NCI-H345 (cell line): ENCODE data around the gene CACNG1.

Experiments used
- DNase-seq: peaks from one replicate; lab custom pipeline; 2025; lab: John Stamatoyannopoulos, UW

Gene CACNG1

GRCh38 chr17:67044016-67044772 lies at the start of gene CACNG1:
CACNG1 (plus strand) TSS chr17:67044554; CDS start chr17:67044661, 107 bp downstream.
- DNase-seq = no peak

DNA sequence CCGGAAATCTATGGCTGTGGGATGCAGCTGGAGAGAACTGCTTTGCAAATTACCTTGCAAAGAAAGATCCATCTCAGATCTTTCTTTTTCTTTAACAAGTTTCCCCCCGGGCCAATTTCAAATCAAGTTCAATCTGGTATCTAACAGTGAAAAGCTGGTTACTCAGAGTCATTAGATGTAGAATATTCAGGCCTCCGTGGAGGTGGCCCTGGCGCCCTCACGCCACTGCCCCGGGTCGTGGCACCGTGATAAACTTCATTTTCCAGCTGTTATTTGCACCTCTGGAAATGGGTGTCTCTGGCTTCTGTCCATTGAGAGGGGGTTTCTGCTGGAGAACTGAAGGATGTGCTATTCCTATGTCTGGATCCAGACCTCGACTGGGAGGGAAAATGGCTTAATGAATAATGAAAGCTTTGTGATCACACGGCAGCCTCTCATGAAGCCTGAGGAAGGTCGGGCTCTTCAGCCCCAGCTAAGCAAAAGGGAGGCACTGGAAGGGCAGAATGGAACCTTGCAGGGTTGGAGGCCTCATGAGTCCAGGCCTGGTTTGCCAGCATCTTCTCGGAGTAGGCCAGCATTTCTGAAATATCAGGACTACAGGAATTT lies 49.3 kb upstream of the CACNG1 start:
- DNase-seq = no peak

DNA sequence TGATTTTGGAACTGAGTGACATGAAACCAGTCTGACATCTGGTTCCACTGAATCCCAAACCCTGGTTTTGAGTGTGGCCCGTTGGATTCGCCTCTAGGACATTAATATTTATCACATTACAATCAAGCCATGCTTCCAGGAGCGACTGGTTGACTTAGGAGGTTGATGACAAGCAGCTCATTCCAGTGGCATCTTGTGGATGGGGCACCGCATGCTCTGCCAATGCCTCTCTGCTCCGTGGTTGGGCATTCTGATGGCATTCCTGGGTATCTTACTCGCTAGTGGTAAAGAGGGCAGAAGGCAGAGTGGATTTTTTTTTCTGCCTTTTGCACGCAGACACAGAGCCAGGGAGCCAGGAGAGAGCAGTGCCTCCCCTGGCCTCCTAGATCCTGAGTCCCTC lies 48.4 kb upstream of the CACNG1 start:
- no peak for DNase-seq

GRCh38 chr17:66996926-66997325 lies 47.4 kb upstream of the CACNG1 start:
- no peak for DNase-seq

DNA sequence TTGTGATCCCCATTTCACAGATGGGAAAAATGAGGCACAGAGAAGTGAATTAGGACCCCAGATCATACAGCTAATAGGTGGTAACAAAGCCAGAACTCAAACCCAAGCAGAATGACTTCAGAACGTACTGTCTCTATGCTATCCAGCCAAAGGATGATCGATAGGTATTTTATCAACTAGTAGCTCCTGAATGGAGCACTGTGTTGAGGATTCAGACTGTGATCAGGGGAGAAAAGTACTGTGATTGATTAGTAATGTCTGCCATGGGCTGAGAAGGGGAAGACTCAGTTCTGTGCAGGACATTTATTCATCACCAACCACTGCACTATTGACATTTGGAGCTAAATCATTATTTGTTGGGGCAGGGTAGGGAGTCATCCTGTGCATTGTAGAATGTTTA lies 41.1 kb upstream of the CACNG1 start:
- no peak for DNase-seq

GRCh38 chr17:67004181-67004580 lies 40.2 kb upstream of the CACNG1 start:
- no peak for DNase-seq

DNA sequence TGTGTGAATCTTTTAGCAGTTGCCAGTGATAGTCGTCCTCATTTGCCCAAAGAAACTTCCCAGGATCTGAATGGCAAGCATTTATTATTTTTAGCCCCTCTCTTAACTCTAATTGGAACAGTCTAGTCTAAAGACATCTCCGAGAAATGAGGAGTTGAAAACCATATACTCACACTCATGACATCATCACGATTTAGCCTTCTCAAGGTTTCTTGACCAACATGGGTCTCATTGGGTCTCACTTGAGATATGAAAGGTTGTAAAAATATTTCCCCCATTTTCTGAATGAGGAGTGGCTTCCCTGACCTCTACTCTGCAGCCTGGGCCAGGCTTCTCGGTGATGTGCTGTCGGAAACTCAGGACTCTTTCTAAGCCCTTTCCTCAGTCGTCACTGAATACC lies 37.1 kb upstream of the CACNG1 start:
- no peak for DNase-seq

DNA sequence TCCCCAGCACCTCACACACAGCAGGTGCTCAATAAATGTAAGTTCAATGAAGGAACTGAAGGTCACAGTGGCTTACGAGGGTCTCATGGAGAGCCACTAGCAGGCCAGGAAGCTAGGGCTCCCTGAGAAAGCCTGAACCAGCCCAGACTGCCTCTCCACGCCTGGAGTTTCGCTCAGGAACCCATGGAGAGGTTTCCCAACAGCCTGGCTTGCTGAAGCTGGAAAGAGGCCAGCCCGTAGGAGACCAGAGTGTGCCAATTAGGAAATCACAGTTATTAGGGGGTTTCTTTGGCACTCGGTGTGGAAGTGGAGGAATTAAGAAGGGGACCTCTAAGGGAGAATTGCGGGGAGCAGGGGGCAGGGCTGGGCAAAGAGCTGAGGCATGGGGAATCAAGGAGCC lies 36.3 kb upstream of the CACNG1 start:
- DNase-seq = no peak

DNA sequence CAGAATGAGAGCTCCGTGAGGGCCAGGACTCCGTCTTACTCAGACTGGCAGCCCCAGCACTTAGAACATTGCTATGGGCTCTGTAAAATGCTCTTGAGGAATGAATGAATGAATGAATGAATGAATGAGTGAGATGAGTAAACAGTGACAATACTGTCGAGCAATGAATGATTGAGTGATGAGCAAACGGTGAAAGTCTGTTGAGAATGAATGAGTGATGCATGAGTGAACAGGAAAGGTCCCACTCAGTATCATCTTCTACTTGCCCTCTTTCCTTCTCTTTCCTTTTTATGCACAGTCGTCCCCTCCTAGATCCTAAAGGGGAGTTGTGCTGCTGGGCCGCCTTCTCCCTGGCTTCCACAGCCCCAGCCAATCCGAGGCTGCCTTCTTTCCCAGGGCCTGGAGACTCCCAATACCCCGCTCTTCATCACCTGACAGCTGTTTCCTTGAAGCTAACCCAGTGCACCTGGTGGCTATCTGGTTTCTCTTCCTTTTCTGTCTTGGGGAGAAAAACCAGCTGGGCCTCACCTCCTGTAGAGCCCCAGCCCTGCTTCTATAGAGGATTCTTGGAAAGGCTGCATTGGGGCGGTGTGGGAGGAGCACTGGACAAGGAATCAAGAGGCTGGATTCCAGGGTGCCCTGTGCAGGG lies 32.7 kb upstream of the CACNG1 start:
- no peak for DNase-seq

DNA sequence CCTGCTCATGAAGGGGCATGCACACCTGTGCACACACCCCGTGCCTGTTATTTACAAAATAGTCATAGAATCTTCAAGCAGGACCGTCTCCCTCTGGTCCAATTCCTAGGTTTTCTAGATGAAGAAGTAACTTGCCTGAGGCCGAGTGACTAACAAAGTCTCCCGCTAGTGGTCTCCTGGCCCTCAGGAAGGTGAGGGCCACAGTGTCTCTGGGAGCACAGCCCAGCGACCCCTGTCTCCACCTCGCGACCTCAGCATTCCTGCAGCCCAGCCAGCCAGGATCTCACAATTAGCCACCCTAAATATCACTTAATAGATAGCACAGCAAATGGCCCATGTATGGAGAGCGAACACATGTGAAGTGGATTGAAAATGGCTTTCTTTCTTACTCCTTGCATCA lies 30.5 kb upstream of the CACNG1 start:
- DNase-seq = no peak

GRCh38 chr17:67015001-67015400 lies 29.4 kb upstream of the CACNG1 start:
- DNase-seq = no peak

GRCh38 chr17:67016039-67016762 lies 28.2 kb upstream of the CACNG1 start:
- no peak for DNase-seq

GRCh38 chr17:67017910-67018309 lies 26.4 kb upstream of the CACNG1 start:
- no peak for DNase-seq

DNA sequence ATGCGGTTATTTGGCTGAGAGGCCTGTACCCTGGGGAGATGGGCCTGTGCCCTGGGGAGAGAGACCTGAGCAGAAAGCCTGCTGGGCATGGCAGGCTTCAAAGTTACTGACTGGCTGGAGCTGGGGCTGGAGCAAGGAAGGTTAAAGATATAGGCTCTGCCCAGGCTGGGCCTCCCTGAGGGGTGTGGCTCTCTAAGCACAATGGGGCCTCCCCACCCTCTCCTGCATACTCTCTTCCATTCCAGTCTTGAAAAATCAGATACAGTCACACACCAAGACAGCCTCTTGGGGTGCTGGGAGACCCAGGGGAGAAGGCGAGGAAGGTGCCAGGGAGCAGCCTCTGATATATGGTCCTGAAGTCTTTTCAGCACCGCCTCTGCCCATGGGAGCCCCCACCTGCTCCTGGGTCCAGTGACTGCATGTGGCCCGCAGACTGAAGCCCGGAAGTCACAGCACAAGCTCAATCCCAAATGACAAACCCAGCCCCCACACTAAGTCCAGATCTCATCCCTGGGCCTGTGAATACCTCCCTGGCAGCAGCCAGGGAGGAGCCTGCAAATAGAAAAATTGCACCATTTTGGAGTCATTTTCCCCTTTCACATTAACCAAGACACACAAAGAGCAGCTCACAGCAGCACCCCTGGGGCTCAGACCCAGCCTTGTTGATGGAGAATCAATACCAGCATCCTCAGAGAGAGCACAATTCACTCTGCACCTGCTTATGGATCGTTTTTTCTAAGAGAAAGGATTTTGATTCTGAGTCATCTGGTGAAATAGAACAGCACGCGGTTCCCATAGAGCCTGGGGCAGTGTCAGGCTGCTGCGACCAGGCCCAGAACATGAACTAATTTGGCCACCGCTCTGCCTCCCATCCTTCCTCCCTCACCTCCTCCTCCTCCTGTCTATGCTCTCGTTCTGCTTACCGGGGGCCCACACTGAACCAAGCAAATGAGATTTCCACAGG lies 25.6 kb upstream of the CACNG1 start:
- DNase-seq = peak; percentile 60

- no peak for DNase-seq
Observed at GRCh38 chr17:67019809-67020208, 24.5 kb upstream of the CACNG1 start.

GRCh38 chr17:67020293-67020766 lies 24.0 kb upstream of the CACNG1 start:
- DNase-seq = no peak

DNA sequence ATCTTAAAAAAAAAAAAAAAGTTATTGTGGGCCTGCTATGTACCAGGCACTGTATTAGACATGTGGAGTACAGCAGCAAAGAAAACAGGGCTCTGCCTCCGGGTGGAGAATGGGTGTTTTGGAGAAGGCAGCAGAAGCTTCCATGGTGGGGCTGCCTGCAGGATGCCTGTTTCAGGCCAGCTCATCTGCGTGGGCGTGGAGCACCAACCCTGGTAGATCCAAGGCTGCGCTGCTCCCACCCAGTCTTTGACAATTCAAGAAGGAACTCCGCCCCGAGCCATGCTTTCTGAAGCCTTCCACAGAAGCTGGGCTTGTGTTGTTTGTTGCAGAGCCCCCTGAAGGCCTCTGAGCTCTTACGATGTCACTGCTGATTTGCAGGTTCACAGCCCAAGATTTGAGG lies 23.2 kb upstream of the CACNG1 start:
- DNase-seq = no peak

- no peak for DNase-seq
Observed at GRCh38 chr17:67021743-67022450, 22.5 kb upstream of the CACNG1 start.

DNA sequence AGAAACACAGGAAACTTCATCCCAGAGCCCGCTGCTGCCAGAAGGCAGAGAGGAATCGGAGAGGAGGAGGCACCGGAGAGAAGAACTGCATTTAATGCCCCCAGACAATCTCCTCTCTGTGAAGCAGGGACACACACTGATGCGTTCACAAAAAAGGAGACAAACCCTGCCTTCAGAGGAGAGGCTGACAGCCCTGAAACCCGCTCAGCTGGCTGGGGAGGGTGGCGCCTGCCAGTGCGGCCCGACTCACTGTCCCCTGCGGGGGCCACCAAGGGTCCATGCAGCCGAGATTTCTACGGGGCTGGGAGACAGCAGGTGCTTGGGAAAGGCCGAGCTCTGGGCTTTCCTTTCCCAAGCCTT lies 21.9 kb upstream of the CACNG1 start:
- no peak for DNase-seq

DNA sequence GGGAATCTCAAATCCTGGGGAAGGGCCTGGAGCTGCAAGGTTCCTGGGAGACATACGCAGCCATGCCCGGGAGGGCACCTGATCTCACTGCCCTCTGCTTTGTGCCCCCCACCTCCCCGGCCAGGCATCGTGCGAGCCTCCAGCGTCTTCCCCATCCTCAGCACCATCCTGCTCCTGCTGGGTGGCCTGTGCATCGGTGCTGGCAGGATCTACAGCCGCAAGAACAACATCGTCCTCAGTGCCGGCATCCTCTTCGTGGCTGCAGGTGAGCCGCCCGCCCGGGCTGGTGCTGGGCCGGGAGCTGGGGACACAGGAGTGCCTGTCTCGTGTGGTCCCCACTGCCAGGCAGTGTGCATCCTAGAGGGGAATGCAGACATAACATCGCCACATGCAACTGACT lies 19.6 kb upstream of the CACNG1 start:
- no peak for DNase-seq
